ENCODE measurements around the gene DNM3.

DNM3 gene

GRCh38 chr1:172269084-172269483, 427.8 kb downstream of the DNM3 start:
- no peak overlapping the region for H3K4me3 ChIP-seq
- no peak overlapping the region for H3K27ac ChIP-seq
- TF ChIP-seq CTCF (IDR thresholded peaks at IDR 0.05), result no peak
- no peak for DNase-seq (ENCODE audit: low spot score)

- Histone ChIP-seq H3K4me3 (no peak overlapping the region), H3K27ac (no peak overlapping the region)
- TF ChIP-seq CTCF (IDR thresholded peaks at IDR 0.05), result no peak
- DNase-seq (ENCODE audit: low spot score), result no peak
Measured at GRCh38 chr1:172269644-172270043, 428.3 kb downstream of the DNM3 start.

GRCh38 chr1:172270605-172271004, 429.3 kb downstream of the DNM3 start:
- H3K27ac ChIP-seq, result no peak overlapping the region
- no peak for DNase-seq (ENCODE audit: low spot score)
- TF ChIP-seq CTCF (IDR thresholded peaks at IDR 0.05), result no peak
- H3K4me3 ChIP-seq, result peak overlapping the region; percentile 21

GRCh38 chr1:172272087-172272486, 430.8 kb downstream of the DNM3 start:
- Histone ChIP-seq H3K27ac (no peak overlapping the region), H3K4me3 (no peak overlapping the region)
- no peak for DNase-seq (ENCODE audit: low spot score)
- TF ChIP-seq CTCF (IDR thresholded peaks at IDR 0.05), result no peak

- no peak for DNase-seq (ENCODE audit: low spot score)
- TF ChIP-seq CTCF (IDR thresholded peaks at IDR 0.05), result no peak
- H3K27ac ChIP-seq, result no peak overlapping the region
- no peak overlapping the region for H3K4me3 ChIP-seq
Measured at GRCh38 chr1:172273647-172274396, 432.5 kb downstream of the DNM3 start.

- no peak overlapping the region for H3K27ac ChIP-seq
- no peak for TF ChIP-seq CTCF (IDR thresholded peaks at IDR 0.05)
Measured at GRCh38 chr1:172275478-172275877, 434.2 kb downstream of the DNM3 start.

GRCh38 chr1:172276120-172276818, 435.0 kb downstream of the DNM3 start:
- no peak overlapping the region for H3K4me3 ChIP-seq
- no peak overlapping the region for H3K27ac ChIP-seq
- no peak for TF ChIP-seq CTCF (IDR thresholded peaks at IDR 0.05)
- DNase-seq (ENCODE audit: low spot score), result no peak

More at GRCh38 chr1:172275478-172275877, 434.2 kb downstream of the DNM3 start:
- no peak overlapping the region for H3K4me3 ChIP-seq
- DNase-seq (ENCODE audit: low spot score), result no peak

Measured in coronary artery (tissue), 2 donors.